Osteocyte (in vitro differentiated cells): Measurements from ENCODE around the gene NINJ2. TPM values are rescaled to one million over a fixed set of nuclear protein-coding genes. Genes with fewer than 3 reads are reported as not detected.
"Not testable (repeated sequence)": the region's sequence is repeated elsewhere in the genome, so short reads cannot be mapped to it uniquely, and the experiment has no call there.

Experiments
- DNase-seq: peaks from one replicate; pipeline ENCODE4 v3.0.0; 2021; ENCODE audit warnings: mixed read lengths; ENCODE audit not compliant: unreplicated experiment; ENCODE audit errors: extremely low spot score
- H3K27ac Mint-ChIP-seq: one replicate; pipeline ENCODE4 v1.8.0; 2021; ENCODE audit warnings: mild to moderate bottlenecking, mixed read lengths; ENCODE audit not compliant: unreplicated experiment
- H3K27me3 Mint-ChIP-seq: one replicate; pipeline ENCODE4 v1.8.0; 2021; ENCODE audit warnings: mixed read lengths; ENCODE audit not compliant: unreplicated experiment
- H3K36me3 Mint-ChIP-seq: one replicate; pipeline ENCODE4 v1.8.0; 2021; ENCODE audit warnings: mixed read lengths; ENCODE audit not compliant: unreplicated experiment
- H3K4me1 Mint-ChIP-seq: one replicate; pipeline ENCODE4 v1.8.0; 2021; ENCODE audit warnings: mixed read lengths; ENCODE audit not compliant: unreplicated experiment
- H3K4me3 Mint-ChIP-seq: one replicate; pipeline ENCODE4 v1.8.0; 2021; ENCODE audit warnings: mild to moderate bottlenecking, moderate library complexity, mixed read lengths; ENCODE audit not compliant: unreplicated experiment
- H3K9me3 Mint-ChIP-seq: one replicate; pipeline ENCODE4 v1.8.0; 2021; ENCODE audit warnings: mixed read lengths; ENCODE audit not compliant: unreplicated experiment
- total RNA-seq: library from RNA; stranded (reverse); gene quantifications from 2 replicates; pipeline ENCODE4 v1.2.1, GENCODE V29; 2021
- TF ChIP-seq, protein P1 (sequence below): fragments of 200-600 bp; sonication (generic); IDR thresholded peaks from 2 replicates; pipeline ENCODE4 v1.5.0; 2021; ENCODE audit warnings: antibody characterized with exemption, mild to moderate bottlenecking, moderate library complexity

Gene NINJ2
- total RNA-seq, 1 donor from 2014 or later = 2.3 TPM

DNA sequence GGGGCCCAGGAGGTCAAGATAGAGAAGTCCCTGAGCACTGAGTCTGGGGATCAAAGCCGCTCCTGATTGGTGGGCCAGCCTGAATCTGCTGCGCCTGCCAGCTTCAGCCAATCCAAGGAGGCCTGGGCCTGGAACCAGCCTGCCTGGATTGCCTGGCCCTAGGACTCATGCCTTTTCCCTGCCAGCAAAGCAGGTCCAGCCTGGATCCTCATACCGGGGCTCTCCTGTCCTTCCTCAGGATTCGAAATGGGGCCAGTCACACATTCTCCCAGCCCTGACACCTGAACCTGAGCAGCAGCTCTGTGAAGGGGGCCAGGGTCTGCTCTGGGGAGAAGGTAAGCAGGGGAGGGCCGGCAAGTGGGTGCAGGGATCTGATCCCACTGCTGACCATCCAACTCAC lies 81.9 kb downstream of the NINJ2 start:
- no peak overlapping the region for H3K4me3 Mint-ChIP-seq
- no peak for DNase-seq
- no peaks in the 10 kb centered on the region for H3K9me3 Mint-ChIP-seq
- no peak overlapping the region for H3K27ac Mint-ChIP-seq
- H3K4me1 Mint-ChIP-seq = peaks cover 8% of the 10 kb centered on the region
- no peaks in the 10 kb centered on the region for H3K36me3 Mint-ChIP-seq
- no peaks in the 10 kb centered on the region for H3K27me3 Mint-ChIP-seq
- TF ChIP-seq, protein P1, sequence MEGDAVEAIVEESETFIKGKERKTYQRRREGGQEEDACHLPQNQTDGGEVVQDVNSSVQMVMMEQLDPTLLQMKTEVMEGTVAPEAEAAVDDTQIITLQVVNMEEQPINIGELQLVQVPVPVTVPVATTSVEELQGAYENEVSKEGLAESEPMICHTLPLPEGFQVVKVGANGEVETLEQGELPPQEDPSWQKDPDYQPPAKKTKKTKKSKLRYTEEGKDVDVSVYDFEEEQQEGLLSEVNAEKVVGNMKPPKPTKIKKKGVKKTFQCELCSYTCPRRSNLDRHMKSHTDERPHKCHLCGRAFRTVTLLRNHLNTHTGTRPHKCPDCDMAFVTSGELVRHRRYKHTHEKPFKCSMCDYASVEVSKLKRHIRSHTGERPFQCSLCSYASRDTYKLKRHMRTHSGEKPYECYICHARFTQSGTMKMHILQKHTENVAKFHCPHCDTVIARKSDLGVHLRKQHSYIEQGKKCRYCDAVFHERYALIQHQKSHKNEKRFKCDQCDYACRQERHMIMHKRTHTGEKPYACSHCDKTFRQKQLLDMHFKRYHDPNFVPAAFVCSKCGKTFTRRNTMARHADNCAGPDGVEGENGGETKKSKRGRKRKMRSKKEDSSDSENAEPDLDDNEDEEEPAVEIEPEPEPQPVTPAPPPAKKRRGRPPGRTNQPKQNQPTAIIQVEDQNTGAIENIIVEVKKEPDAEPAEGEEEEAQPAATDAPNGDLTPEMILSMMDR = no peak

DNA sequence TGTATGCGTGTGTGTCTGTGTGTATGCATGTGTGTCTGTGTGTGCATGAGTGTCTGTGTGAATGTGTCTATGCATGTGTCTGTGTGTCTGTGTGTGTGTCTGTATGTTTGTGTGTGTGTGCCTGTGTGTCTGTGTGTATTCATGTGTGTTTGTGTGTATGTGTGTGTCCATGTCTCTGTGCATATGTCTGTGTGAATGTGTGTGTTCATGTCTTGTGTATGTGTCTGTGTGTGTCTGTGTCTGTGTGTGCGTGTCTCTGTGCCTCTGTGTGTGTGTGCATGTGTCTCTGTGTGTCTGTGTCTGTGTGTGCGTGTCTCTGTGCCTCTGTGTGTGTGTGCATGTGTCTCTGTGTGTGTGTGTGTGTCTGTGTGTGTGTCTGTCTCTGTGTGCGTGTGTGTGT lies 82.4 kb downstream of the NINJ2 start:
- no peak overlapping the region for H3K27ac Mint-ChIP-seq
- no peak overlapping the region for H3K4me3 Mint-ChIP-seq
- TF ChIP-seq, protein P1 = no peak

DNA sequence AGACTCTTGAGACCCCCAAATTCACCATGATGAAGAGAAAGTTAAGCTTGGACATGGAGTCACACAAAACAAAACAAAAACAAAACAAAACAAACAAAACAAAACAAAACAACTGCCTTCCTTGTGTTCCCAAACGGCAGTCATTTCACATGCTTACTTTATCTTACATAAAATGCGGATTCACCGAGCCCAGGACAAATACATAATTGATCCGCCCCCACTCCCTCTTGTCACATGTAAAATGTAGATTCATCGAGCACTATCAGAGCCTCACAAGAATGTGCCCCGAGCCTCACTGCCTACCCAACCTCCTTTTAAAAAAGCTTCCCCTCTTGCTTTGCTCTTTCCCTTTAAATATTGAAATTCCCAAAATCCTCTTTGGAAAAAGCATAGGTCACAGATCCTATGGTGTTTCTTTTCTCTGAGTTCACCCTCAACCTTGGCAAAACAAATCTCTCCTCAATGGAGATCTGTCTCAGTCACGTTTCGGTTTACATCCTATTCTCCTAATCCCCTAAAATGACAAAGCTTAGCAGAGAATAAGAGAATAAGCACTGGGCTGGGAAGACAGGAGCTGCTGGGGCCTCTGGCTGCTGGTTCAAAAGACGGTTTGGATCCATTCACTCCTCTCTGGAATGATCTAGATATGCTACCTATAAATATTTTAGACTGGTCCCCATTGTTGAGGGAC lies 83.7 kb downstream of the NINJ2 start:
- Mint-ChIP-seq H3K27ac (no peak overlapping the region), H3K9me3 (no peaks in the 10 kb centered on the region)

More for the DNA sequence above, 82.4 kb downstream of the NINJ2 start:
- no peaks in the 10 kb centered on the region for H3K27me3 Mint-ChIP-seq
- DNase-seq = no peak
- H3K4me1 Mint-ChIP-seq = peaks cover 13% of the 10 kb centered on the region
- H3K36me3 Mint-ChIP-seq = no peaks in the 10 kb centered on the region
- H3K9me3 Mint-ChIP-seq = no peaks in the 10 kb centered on the region

DNA sequence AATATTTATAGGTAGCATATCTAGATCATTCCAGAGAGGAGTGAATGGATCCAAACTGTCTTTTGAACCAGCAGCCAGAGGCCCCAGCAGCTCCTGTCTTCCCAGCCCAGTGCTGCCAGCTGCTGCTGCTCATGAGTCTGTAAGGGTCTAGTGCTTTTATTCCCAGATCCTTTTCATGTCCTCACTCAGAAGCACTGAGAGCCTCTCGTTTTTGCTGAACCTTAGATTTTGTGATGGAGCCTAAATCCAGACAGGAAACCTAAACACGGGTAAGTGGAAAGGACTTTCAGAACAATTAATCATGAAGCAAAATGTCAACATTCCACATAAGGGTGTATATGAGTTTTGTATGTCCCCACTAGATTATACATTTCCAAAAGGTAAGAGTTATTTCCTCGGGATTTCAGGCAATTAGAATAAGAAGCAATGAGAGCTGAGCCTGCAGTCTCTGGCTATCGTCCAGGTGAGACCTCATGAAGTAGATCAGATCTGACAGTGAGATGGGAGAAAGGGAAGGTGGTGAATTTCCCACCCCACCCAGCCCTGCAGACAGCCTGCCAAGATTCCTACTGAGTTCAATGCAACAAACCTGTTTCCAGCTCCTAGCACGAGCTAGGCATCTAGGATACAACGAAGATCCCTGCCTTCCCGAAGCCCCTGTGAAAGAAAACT lies 84.4 kb downstream of the NINJ2 start:
- Mint-ChIP-seq H3K4me3 (no peak overlapping the region), H3K9me3 (no peaks in the 10 kb centered on the region), H3K27me3 (no peaks in the 10 kb centered on the region), H3K27ac (no peak overlapping the region), H3K4me1 (peaks cover 24% of the 10 kb centered on the region), H3K36me3 (no peaks in the 10 kb centered on the region)
- DNase-seq = no peak
- TF ChIP-seq, protein P1 = no peak

More for the DNA sequence above, 83.7 kb downstream of the NINJ2 start:
- no peak for DNase-seq
- TF ChIP-seq, protein P1 = no peak
- H3K4me3 Mint-ChIP-seq = no peak overlapping the region
- H3K4me1 Mint-ChIP-seq = peaks cover 24% of the 10 kb centered on the region
- no peaks in the 10 kb centered on the region for H3K36me3 Mint-ChIP-seq
- H3K27me3 Mint-ChIP-seq = no peaks in the 10 kb centered on the region

DNA sequence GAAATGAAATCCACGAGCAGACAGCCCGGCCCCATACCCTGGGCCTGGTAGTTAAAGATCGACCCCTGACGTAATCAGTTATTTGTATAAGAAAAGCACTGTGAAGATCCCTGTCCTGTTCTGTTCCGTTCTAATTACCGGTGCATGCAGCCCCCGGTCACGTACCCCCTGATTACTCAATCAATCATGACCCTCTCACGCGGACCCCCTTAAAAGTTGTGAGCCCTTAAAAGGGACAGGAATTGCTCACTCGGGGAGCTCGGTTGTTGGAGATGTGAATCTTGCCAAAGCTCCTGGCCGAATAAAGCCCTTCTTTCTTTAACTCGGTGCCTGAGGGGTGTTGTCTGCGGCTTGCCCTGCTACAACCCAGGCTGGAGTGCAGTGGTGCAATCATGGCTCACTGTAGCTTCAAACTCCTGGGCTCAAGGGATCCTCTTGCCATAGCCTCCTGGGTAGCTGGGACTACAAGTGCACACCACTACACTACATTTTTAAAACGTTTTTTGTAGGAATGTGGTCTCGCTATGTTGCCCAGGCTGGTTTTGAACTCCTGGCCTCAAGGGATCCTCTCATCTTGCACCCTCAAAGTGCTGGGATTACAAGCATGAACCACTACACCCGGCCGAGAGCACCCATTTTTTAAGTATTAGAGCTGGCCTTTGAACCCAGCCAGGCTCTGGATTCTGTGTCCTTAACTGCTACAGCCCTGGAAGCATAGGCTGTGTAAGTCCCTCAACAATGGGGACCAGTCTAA lies 85.1 kb downstream of the NINJ2 start:
- H3K27me3 Mint-ChIP-seq, H3K9me3 Mint-ChIP-seq, DNase-seq, H3K36me3 Mint-ChIP-seq, H3K4me3 Mint-ChIP-seq, H3K27ac Mint-ChIP-seq: not testable (repeated sequence)
- peaks cover 26% of the 10 kb centered on the region for H3K4me1 Mint-ChIP-seq
